Right atrium auricular region (tissue), 2 donors: ENCODE measurements around the gene NALCN. TPM values are rescaled to one million over a fixed set of nuclear protein-coding genes. Genes with fewer than 3 reads are reported as not detected.
A peak's percentile ranks its signal among the peaks of the same experiment; 100 is the strongest.

Experiments used
- DNase-seq: peaks from one replicate; pipeline ENCODE4 v3.0.0-alpha.2; 2019; ENCODE audit warnings: low spot score
- H3K27ac ChIP-seq, 2 donors: fragments of 200-600 bp; sonication (generic); 1 replicate in 1 of 2; 2 replicates in 1 of 2; pipeline ENCODE4 v1.5.1; 2016 to 2019
- H3K27me3 ChIP-seq, 2 donors: fragments of 200-600 bp; sonication (generic); one replicate each; pipeline versions ENCODE4 v1.5.1 to v1.6.0; 2017 to 2019
- H3K36me3 ChIP-seq: fragments of 200-600 bp; sonication (generic); one replicate; pipeline ENCODE4 v1.5.1; 2016
- H3K4me1 ChIP-seq, 2 donors: fragments of 200-600 bp; sonication (generic); one replicate each; pipeline versions ENCODE4 v1.5.1 to v1.6.0; 2017 to 2019
- H3K4me3 ChIP-seq, 2 donors: fragments of 200-600 bp; sonication (generic); 1 replicate in 1 of 2; 2 replicates in 1 of 2; pipeline ENCODE4 v1.5.1; 2017 to 2019; ENCODE audit warnings: mild to moderate bottlenecking in 1 of 2, moderate library complexity in 1 of 2
- H3K9me3 ChIP-seq, 2 donors: fragments of 200-600 bp; sonication (generic); one replicate each; pipeline ENCODE4 v1.5.1; 2019
- CTCF ChIP-seq, 2 donors: fragments of 200-600 bp; sonication (generic); IDR thresholded peaks; one replicate each; pipeline ENCODE4 v1.5.1; 2019; ENCODE audit warnings: antibody characterized with exemption in 2 of 2
- total RNA-seq, 2 donors: library from RNA; depleted of rRNA; stranded (reverse); fragments of >200 nt; gene quantifications; one replicate each; pipeline ENCODE4 v1.1.0, GENCODE V29; 2016

Gene NALCN
- total RNA-seq, 2 donors from 2014 or later = 6.2 to 21.1 TPM

- Histone ChIP-seq H3K4me1 (no peaks in the 10 kb centered on the region), H3K36me3 (no peaks in the 10 kb centered on the region), H3K27me3 (no peaks in the 10 kb centered on the region), H3K9me3 (no peaks in the 10 kb centered on the region), H3K27ac (peak overlapping the region in 1 of 2 donors; percentile 11), H3K4me3 (no peak overlapping the region)
- DNase-seq = no peak
- TF ChIP-seq CTCF (IDR thresholded peaks at IDR 0.05) = no peak
Measured at GRCh38 chr13:101424381-101425155, 8.3 kb upstream of the NALCN start.

GRCh38 chr13:101423872-101424271, 7.6 kb upstream of the NALCN start:
- Histone ChIP-seq H3K27me3 (no peaks in the 10 kb centered on the region), H3K27ac (peak overlapping the region in 1 of 2 donors; percentile 11), H3K4me3 (no peak overlapping the region), H3K4me1 (no peaks in the 10 kb centered on the region), H3K9me3 (no peaks in the 10 kb centered on the region), H3K36me3 (no peaks in the 10 kb centered on the region)
- TF ChIP-seq CTCF (IDR thresholded peaks at IDR 0.05) = no peak
- no peak for DNase-seq

- no peaks in the 10 kb centered on the region for H3K27me3 ChIP-seq
- DNase-seq = no peak
- no peak overlapping the region for H3K4me3 ChIP-seq
- H3K4me1 ChIP-seq = peaks cover 0 to 7% of the 10 kb centered on the region in 2 donors
- H3K27ac ChIP-seq = peak overlapping the region in 1 of 2 donors; percentile 95
- no peaks in the 10 kb centered on the region for H3K36me3 ChIP-seq
- no peak for TF ChIP-seq CTCF (IDR thresholded peaks at IDR 0.05)
- H3K9me3 ChIP-seq = no peaks in the 10 kb centered on the region
Measured at GRCh38 chr13:101417501-101417900, 1.2 kb upstream of the NALCN start.

GRCh38 chr13:101417043-101417406, 717 bp upstream of the NALCN start:
- peaks cover 0 to 7% of the 10 kb centered on the region in 2 donors for H3K4me1 ChIP-seq
- DNase-seq = no peak
- H3K4me3 ChIP-seq = peak overlapping the region; percentile 67 to 68
- no peaks in the 10 kb centered on the region for H3K36me3 ChIP-seq
- peak overlapping the region; percentile 83 to 95 for H3K27ac ChIP-seq
- no peaks in the 10 kb centered on the region for H3K9me3 ChIP-seq
- TF ChIP-seq CTCF (IDR thresholded peaks at IDR 0.05) = no peak
- H3K27me3 ChIP-seq = no peaks in the 10 kb centered on the region

- peaks cover 0 to 7% of the 10 kb centered on the region in 2 donors for H3K4me1 ChIP-seq
- H3K27me3 ChIP-seq = no peaks in the 10 kb centered on the region
- H3K36me3 ChIP-seq = no peaks in the 10 kb centered on the region
- no peak for DNase-seq
- no peak for TF ChIP-seq CTCF (IDR thresholded peaks at IDR 0.05)
- peak overlapping the region; percentile 83 to 95 for H3K27ac ChIP-seq
- no peaks in the 10 kb centered on the region for H3K9me3 ChIP-seq
- H3K4me3 ChIP-seq = peak overlapping the region; percentile 67 to 68
Measured at GRCh38 chr13:101415358-101416174, 742 bp downstream of the NALCN start.
